Lung (tissue), 12 donors: ENCODE results near the gene XIRP2. TPM values are rescaled to one million over a fixed set of nuclear protein-coding genes. Genes with fewer than 3 reads are reported as not detected.

ENCODE experiments used
- ATAC-seq: fragments of 200-7000 bp; cut with Tn5 transposase; one replicate; pipeline ENCODE4 v1.9.1; 2020; ENCODE audit warnings: moderate number of reproducible peaks; ENCODE audit not compliant: insufficient read depth, low FRiP score
- DNase-seq, 3 donors: peaks; one replicate each; pipeline ENCODE4 v3.0.0-alpha.2; 2013 to 2017
- H3K27ac ChIP-seq, 2 donors: one replicate each; pipeline ENCODE4 v1.5.1; 2013; ENCODE audit warnings: mild to moderate bottlenecking in 2 of 2, moderate library complexity in 2 of 2, control low read depth in 1 of 2, inconsistent platforms in 1 of 2, low read depth in 1 of 2, low read length in 1 of 2
- H3K27me3 ChIP-seq, 3 donors: one replicate each; pipeline ENCODE4 v1.5.1; 2013; ENCODE audit warnings: low read length in 2 of 3; ENCODE audit not compliant: control insufficient read depth in 3 of 3, insufficient read depth in 3 of 3
- H3K36me3 ChIP-seq, 4 donors: one replicate each; pipeline ENCODE4 v1.5.1; 2013; ENCODE audit warnings: low read length in 4 of 4, mild to moderate bottlenecking in 1 of 4, moderate library complexity in 1 of 4; ENCODE audit not compliant: control insufficient read depth in 4 of 4, insufficient read depth in 4 of 4
- H3K4me1 ChIP-seq, 5 donors: one replicate each; pipeline ENCODE4 v1.5.1; 2013; ENCODE audit warnings: low read length in 5 of 5, mild to moderate bottlenecking in 2 of 5, moderate library complexity in 1 of 5; ENCODE audit not compliant: control insufficient read depth in 5 of 5, insufficient read depth in 5 of 5
- H3K4me3 ChIP-seq: one replicate; pipeline ENCODE4 v1.5.1; 2013; ENCODE audit warnings: mild to moderate bottlenecking, control low read depth, moderate library complexity
- H3K9ac ChIP-seq, 2 donors: one replicate each; pipeline ENCODE4 v1.5.1; 2013; ENCODE audit warnings: low read length in 2 of 2, control low read depth in 1 of 2; ENCODE audit not compliant: insufficient read depth in 1 of 2
- H3K9me3 ChIP-seq, 4 donors: one replicate each; pipeline ENCODE4 v1.5.1; 2013; ENCODE audit warnings: low read length in 3 of 4, mild to moderate bottlenecking in 1 of 4, moderate library complexity in 1 of 4; ENCODE audit not compliant: control insufficient read depth in 4 of 4, insufficient read depth in 3 of 4
- WGBS, 2 donors: extraction: QIAGEN DNeasy Blood & Tissue Kit; methylation state at CpG; one replicate each; pipeline ENCODE4 v1.1.7; 2013; 5-methylcytosine and 5-hydroxymethylcytosine counted together
- polyA plus RNA-seq, 2 donors: library from polyadenylated mRNA; stranded (reverse); fragments of 200-250 nt; gene quantifications; one replicate each; pipeline ENCODE4 v1.2.1, GENCODE V29; 2013
- total RNA-seq, 2 donors: library from RNA; depleted of rRNA in 1 of 2; stranded (reverse); fragments of >200 nt in 1 of 2; gene quantifications; one replicate each; pipeline ENCODE4 v1.2.1, GENCODE V29; 2014 to 2021
- TF ChIP-seq, protein P1 (sequence below): IDR thresholded peaks from 2 replicates; pipeline ENCODE4 v1.5.1; 2012; ENCODE audit warnings: mild to moderate bottlenecking; ENCODE audit errors: control extremely low read depth, extremely low read depth
- donor health status: control.
- donor health status: control.
- donor health status: Bipolar disorder and iron deficiency.
- donor health status: healthy.
- donor health status: DM: yes; HTN: yes; CAD: no.

Gene XIRP2
- total and polyA plus RNA-seq, 4 donors = 0.11 to 0.46 (median 0.14) TPM; not detected in 1

DNA sequence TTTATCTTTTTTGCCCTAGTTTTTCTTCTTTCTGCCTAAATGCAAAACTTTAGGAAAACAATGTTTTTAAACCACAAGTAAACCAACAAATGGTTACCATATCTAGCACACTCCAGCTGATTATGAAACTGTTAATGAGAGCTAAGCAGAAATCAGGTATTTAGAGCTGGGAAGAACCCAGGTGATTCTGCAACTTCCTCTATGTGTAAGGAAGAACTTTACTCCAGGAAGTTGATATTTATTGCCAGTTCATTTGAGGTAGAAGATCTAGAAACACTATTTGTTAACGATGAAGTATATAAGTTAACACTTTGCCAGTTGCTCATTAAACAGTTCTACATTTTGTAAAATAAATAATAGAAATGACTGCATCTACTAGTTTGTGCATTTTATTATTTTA is 409.7 kb downstream of the XIRP2 start:
- Histone ChIP-seq H3K9ac (no peak overlapping the region), H3K9me3 (no peaks in the 10 kb centered on the region), H3K36me3 (no peaks in the 10 kb centered on the region), H3K27me3 (peaks cover 0 to 22% (median 9%) of the 10 kb centered on the region in 3 donors), H3K4me3 (no peak overlapping the region), H3K4me1 (peaks cover 0 to 13% (median 6%) of the 10 kb centered on the region in 5 donors), H3K27ac (no peak overlapping the region)
- no peak for ATAC-seq
- TF ChIP-seq, protein P1, sequence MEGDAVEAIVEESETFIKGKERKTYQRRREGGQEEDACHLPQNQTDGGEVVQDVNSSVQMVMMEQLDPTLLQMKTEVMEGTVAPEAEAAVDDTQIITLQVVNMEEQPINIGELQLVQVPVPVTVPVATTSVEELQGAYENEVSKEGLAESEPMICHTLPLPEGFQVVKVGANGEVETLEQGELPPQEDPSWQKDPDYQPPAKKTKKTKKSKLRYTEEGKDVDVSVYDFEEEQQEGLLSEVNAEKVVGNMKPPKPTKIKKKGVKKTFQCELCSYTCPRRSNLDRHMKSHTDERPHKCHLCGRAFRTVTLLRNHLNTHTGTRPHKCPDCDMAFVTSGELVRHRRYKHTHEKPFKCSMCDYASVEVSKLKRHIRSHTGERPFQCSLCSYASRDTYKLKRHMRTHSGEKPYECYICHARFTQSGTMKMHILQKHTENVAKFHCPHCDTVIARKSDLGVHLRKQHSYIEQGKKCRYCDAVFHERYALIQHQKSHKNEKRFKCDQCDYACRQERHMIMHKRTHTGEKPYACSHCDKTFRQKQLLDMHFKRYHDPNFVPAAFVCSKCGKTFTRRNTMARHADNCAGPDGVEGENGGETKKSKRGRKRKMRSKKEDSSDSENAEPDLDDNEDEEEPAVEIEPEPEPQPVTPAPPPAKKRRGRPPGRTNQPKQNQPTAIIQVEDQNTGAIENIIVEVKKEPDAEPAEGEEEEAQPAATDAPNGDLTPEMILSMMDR = no peak
- no peak for DNase-seq
- WGBS, 2 donors = 50 to 64% methylated on average over 1 of the region's 1 CpG
